ENCODE data around the gene YWHAG. TPM values are rescaled to one million over a fixed set of nuclear protein-coding genes. Genes with fewer than 3 reads are reported as not detected.

The YWHAG gene
- polyA plus RNA-seq, 1 of the 3 experiments (the other 2 are of a cell fraction): 60.4 TPM

- Histone ChIP-seq H3K27me3 (ENCODE audit: insufficient read depth) (no peaks in the 10 kb centered on the region), H3F3A (replicated peaks; ENCODE audit: insufficient read depth) (peaks cover 58% of the 10 kb centered on the region), H3K36me3 (replicated peaks in 1 of 2; ENCODE audit: control insufficient read depth in 1 of 2, insufficient read depth in 2 of 2, low read length in 1 of 2) (peaks cover 42 to 61% of the 10 kb centered on the region in 2 experiments), H2AFZ (ENCODE audit: low read depth) (no peak overlapping the region), H3K4me2 (no peak overlapping the region), H3K9me3 (no peaks in the 10 kb centered on the region), H4K20me1 (ENCODE audit: insufficient read depth) (peaks cover 74% of the 10 kb centered on the region), H3K27ac (ENCODE audit: low read depth in 2 of 2, low read length in 1 of 2) (no peak overlapping the region), H3K4me3 (ENCODE audit: low read depth in 2 of 2, low read length in 1 of 2) (no peak overlapping the region), H3K79me2 (ENCODE audit: insufficient read depth) (peaks cover 80% of the 10 kb centered on the region), H3K9ac (no peak overlapping the region), H3K4me1 (ENCODE audit: control insufficient read depth in 1 of 2, insufficient read depth in 2 of 2, low read depth in 1 of 2, low read length in 1 of 2) (peaks cover 0 to 8% of the 10 kb centered on the region in 2 experiments; a peak in 2 of 4 replicates), H3K9me2 (no peaks in the 10 kb centered on the region)
- DNase-seq: no peak
- ChIA-PET CTCF (interaction anchor here (0.8 to 21.0 kb wide), 7 partner anchors 9 to 62 kb away, joined by 3 to 774 read pairs (median 4); partner anchors contain the start of genes HSPB1 and YWHAG), POLR2A (no interaction called here)
- TF ChIP-seq TAF1 (IDR thresholded peaks at IDR 0.05; ENCODE audit: borderline replicate concordance, low read depth, low read length) (no peak), CHD2 (IDR thresholded peaks at IDR 0.05; ENCODE audit: low read length, partially characterized antibody) (no peak), RAD21 (IDR thresholded peaks at IDR 0.05; ENCODE audit: low read length) (no peak), RFX5 (IDR thresholded peaks at IDR 0.05; ENCODE audit: low read length) (no peak), RCOR1 (IDR thresholded peaks at IDR 0.05; ENCODE audit: low read length) (no peak), NFIC (IDR thresholded peaks at IDR 0.05; ENCODE audit: borderline replicate concordance) (no peak), TEAD4 (IDR thresholded peaks at IDR 0.05; ENCODE audit: borderline replicate concordance, insufficient read depth) (no peak), PBX3 (IDR thresholded peaks at IDR 0.05) (no peak), JUND (IDR thresholded peaks at IDR 0.05) (no peak), NRF1 (IDR thresholded peaks at IDR 0.05; ENCODE audit: low read depth, low read length) (no peak), FOXM1 (IDR thresholded peaks at IDR 0.05; ENCODE audit: low read depth) (no peak), MAX (IDR thresholded peaks at IDR 0.05; ENCODE audit: low read depth) (no peak), EZH2phosphoT487 (IDR thresholded peaks at IDR 0.05; ENCODE audit: borderline replicate concordance, low read depth) (no peak), EP300 (IDR thresholded peaks at IDR 0.05; ENCODE audit: borderline replicate concordance in 1 of 2, low read depth in 1 of 2, low read length in 1 of 2) (no peak), IRF3 (IDR thresholded peaks at IDR 0.05; ENCODE audit: low read depth, low read length) (no peak), FOSL2 (IDR thresholded peaks at IDR 0.05; ENCODE audit: borderline replicate concordance, low read depth) (no peak), GABPA (IDR thresholded peaks at IDR 0.05; ENCODE audit: low read depth) (no peak), ZBTB33 (IDR thresholded peaks at IDR 0.05; ENCODE audit: borderline replicate concordance, low read depth) (no peak)
- 98% methylated on average over 11 of the region's 11 CpGs for WGBS (ENCODE audit: low lambda C conversion rate)
These were observed 33.7 kb downstream of the YWHAG start for GRCh38 chr7:76325092-76325491.

All from SK-N-SH (cell line).